RWPE2 (cell line): ENCODE measurements around the gene RGS7.

ENCODE experiments used
- ATAC-seq: fragments of 200-7000 bp; cut with Tn5 transposase; 3 replicates; pipeline ENCODE4 v1.9.1; 2021; ENCODE audit warnings: low read depth
- DNase-seq: peaks from one replicate; pipeline ENCODE4 v3.0.0-alpha.2; 2020; ENCODE audit warnings: low spot score
- H3K27ac ChIP-seq: fragments of 450-650 bp; 2 replicates; pipeline ENCODE4 v1.5.1; 2017; ENCODE audit warnings: mild to moderate bottlenecking; ENCODE audit not compliant: poor library complexity, severe bottlenecking
- H3K27me3 ChIP-seq: fragments of 250-450 bp; sonication (Bioruptor Pico); 2 replicates; pipeline ENCODE4 v1.5.1; 2021; ENCODE audit warnings: mild to moderate bottlenecking, moderate library complexity; ENCODE audit not compliant: insufficient read depth, poor library complexity, severe bottlenecking
- H3K36me3 ChIP-seq: fragments of 250-450 bp; sonication (Bioruptor Pico); 2 replicates; pipeline ENCODE4 v1.5.1; 2020; ENCODE audit warnings: low read depth, mild to moderate bottlenecking, moderate library complexity
- H3K4me1 ChIP-seq: fragments of 250-450 bp; sonication (Bioruptor Pico); 2 replicates; pipeline ENCODE4 v1.5.1; 2021; ENCODE audit warnings: mild to moderate bottlenecking, moderate library complexity; ENCODE audit not compliant: insufficient read depth, poor library complexity, severe bottlenecking
- H3K4me3 ChIP-seq: fragments of 250-450 bp; sonication (Bioruptor Pico); 2 replicates; pipeline ENCODE4 v1.5.1; 2021; ENCODE audit warnings: mild to moderate bottlenecking, moderate library complexity; ENCODE audit not compliant: severe bottlenecking
- H3K9me3 ChIP-seq: fragments of 250-450 bp; sonication (Bioruptor Pico); 2 replicates; pipeline ENCODE4 v1.5.1; 2021; ENCODE audit warnings: mild to moderate bottlenecking, moderate library complexity; ENCODE audit not compliant: severe bottlenecking
- CTCF ChIP-seq: fragments of 450-650 bp; IDR thresholded peaks from one replicate; pipeline ENCODE4 v1.5.1; 2017; ENCODE audit warnings: mild to moderate bottlenecking, moderate library complexity; ENCODE audit not compliant: poor library complexity, severe bottlenecking

RGS7 gene

DNA sequence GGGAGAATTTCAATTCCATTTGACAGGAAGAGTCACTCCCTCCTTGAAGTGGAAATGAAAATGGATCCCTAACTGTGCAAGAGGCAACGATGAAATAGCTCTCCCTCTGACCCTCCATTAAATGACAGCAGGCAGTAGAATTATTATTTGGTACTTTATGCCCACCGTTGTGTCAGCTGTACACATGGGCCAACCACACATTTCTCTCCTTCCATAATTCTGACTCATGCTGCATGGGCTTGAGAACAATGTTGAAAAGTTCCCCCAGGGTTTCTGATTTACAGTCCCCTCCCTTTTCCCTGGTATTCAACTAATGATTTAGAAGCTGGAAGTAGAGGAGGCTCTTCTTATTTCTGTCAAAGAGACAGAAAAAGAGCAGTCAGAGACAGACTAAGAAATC, 103.5 kb downstream of the RGS7 start:
- no peak overlapping the region for H3K27ac ChIP-seq
- ATAC-seq (no peak), DNase-seq (no peak)
- no peaks in the 10 kb centered on the region for H3K4me1 ChIP-seq
- H3K9me3 ChIP-seq: no peaks in the 10 kb centered on the region
- H3K36me3 ChIP-seq: no peaks in the 10 kb centered on the region
- TF ChIP-seq CTCF: no peak
- H3K27me3 ChIP-seq: no peaks in the 10 kb centered on the region
- H3K4me3 ChIP-seq: no peak overlapping the region

GRCh38 chr1:241250465-241250864, 106.5 kb downstream of the RGS7 start:
- H3K27ac ChIP-seq: no peak overlapping the region
- no peak for ATAC-seq
- no peak for TF ChIP-seq CTCF
- H3K27me3 ChIP-seq: no peaks in the 10 kb centered on the region
- H3K4me1 ChIP-seq: no peaks in the 10 kb centered on the region
- no peak overlapping the region for H3K4me3 ChIP-seq
- H3K36me3 ChIP-seq: no peaks in the 10 kb centered on the region
- H3K9me3 ChIP-seq: no peaks in the 10 kb centered on the region
- no peak for DNase-seq

- ATAC-seq (no peak), DNase-seq (no peak)
- Histone ChIP-seq H3K9me3 (no peaks in the 10 kb centered on the region), H3K27ac (no peak overlapping the region), H3K4me1 (no peaks in the 10 kb centered on the region), H3K36me3 (no peaks in the 10 kb centered on the region), H3K27me3 (no peaks in the 10 kb centered on the region), H3K4me3 (no peak overlapping the region)
- no peak for TF ChIP-seq CTCF
These were observed 116.9 kb downstream of the RGS7 start for GRCh38 chr1:241240069-241240468.

- Histone ChIP-seq H3K27me3 (no peaks in the 10 kb centered on the region), H3K27ac (no peak overlapping the region), H3K36me3 (no peaks in the 10 kb centered on the region), H3K9me3 (no peaks in the 10 kb centered on the region), H3K4me1 (no peaks in the 10 kb centered on the region), H3K4me3 (no peak overlapping the region)
- DNase-seq (no peak), ATAC-seq (no peak)
- no peak for TF ChIP-seq CTCF
These were observed 119.1 kb downstream of the RGS7 start for GRCh38 chr1:241237873-241238272.

GRCh38 chr1:241235256-241235897, 121.6 kb downstream of the RGS7 start:
- ATAC-seq (no peak), DNase-seq (no peak)
- H3K4me3 ChIP-seq: no peak overlapping the region
- H3K4me1 ChIP-seq: no peaks in the 10 kb centered on the region
- no peaks in the 10 kb centered on the region for H3K9me3 ChIP-seq
- H3K27me3 ChIP-seq: no peaks in the 10 kb centered on the region
- no peak overlapping the region for H3K27ac ChIP-seq
- no peak for TF ChIP-seq CTCF
- no peaks in the 10 kb centered on the region for H3K36me3 ChIP-seq
